OCI-LY1 (cell line): ENCODE data around the gene CDH23.

Experiments
- H2AFZ ChIP-seq: fragments of 200-600 bp; sonication (generic), shearing (Covaris generic); 2 replicates; pipeline ENCODE4 v1.6.0; 2014; ENCODE audit warnings: antibody characterized with exemption, mild to moderate bottlenecking, low read length
- H3F3A ChIP-seq: fragments of 200-600 bp; sonication (generic), shearing (Covaris generic); 2 replicates; pipeline ENCODE4 v1.6.0; 2014; ENCODE audit warnings: mild to moderate bottlenecking, antibody characterized with exemption, low read length, moderate library complexity; ENCODE audit not compliant: insufficient read depth
- H3K27ac ChIP-seq: fragments of 200-600 bp; sonication (generic); 2 replicates; pipeline ENCODE4 v1.5.1; 2014; ENCODE audit warnings: low read length, mixed run types, mild to moderate bottlenecking, low read depth; ENCODE audit not compliant: poor library complexity, severe bottlenecking
- H3K27me3 ChIP-seq: fragments of 200-600 bp; sonication (generic); 2 replicates; pipeline ENCODE4 v1.6.0; 2014; ENCODE audit warnings: antibody characterized with exemption, mild to moderate bottlenecking, low read length, moderate library complexity; ENCODE audit not compliant: insufficient read depth
- H3K36me3 ChIP-seq: fragments of 200-600 bp; sonication (generic); 2 replicates; pipeline ENCODE4 v1.6.1; 2014; ENCODE audit warnings: mild to moderate bottlenecking, antibody characterized with exemption, low read length, moderate library complexity, mixed read lengths; ENCODE audit not compliant: insufficient read depth
- H3K4me1 ChIP-seq: fragments of 200-600 bp; sonication (generic); 2 replicates; pipeline ENCODE4 v1.5.1; 2014; ENCODE audit warnings: mild to moderate bottlenecking, low read length, moderate library complexity; ENCODE audit not compliant: insufficient read depth, severe bottlenecking
- H3K4me2 ChIP-seq: fragments of 200-600 bp; sonication (generic), shearing (Covaris generic); 2 replicates; pipeline ENCODE4 v1.6.1; 2014; ENCODE audit warnings: low read length
- H3K4me3 ChIP-seq: fragments of 200-600 bp; sonication (generic); 2 replicates; pipeline ENCODE4 v1.5.1; 2014; ENCODE audit warnings: low read length, low read depth, mild to moderate bottlenecking, mixed read lengths; ENCODE audit not compliant: poor library complexity, severe bottlenecking
- H3K79me2 ChIP-seq: fragments of 200-600 bp; shearing (Covaris generic); 2 replicates; pipeline ENCODE4 v1.6.1; 2016; ENCODE audit warnings: mixed run types, low read length, mixed read lengths; ENCODE audit not compliant: insufficient read depth
- H3K9ac ChIP-seq: fragments of 200-600 bp; sonication (generic), shearing (Covaris generic); 2 replicates; pipeline ENCODE4 v1.6.1; 2014; ENCODE audit warnings: mild to moderate bottlenecking, low read length, mixed read lengths
- H3K9me2 ChIP-seq: fragments of 200-600 bp; sonication (generic), shearing (Covaris generic); 2 replicates; pipeline ENCODE4 v1.6.1; 2014; ENCODE audit warnings: low read depth, mild to moderate bottlenecking, low read length, mixed read lengths
- H3K9me3 ChIP-seq: fragments of 200-600 bp; shearing (Covaris generic); 2 replicates; pipeline ENCODE4 v1.6.1; 2014; ENCODE audit warnings: low read length, mixed read lengths
- H4K20me1 ChIP-seq: fragments of 200-600 bp; sonication (generic), shearing (Covaris generic); 2 replicates; pipeline ENCODE4 v1.6.0; 2016; ENCODE audit warnings: mild to moderate bottlenecking, low read length; ENCODE audit not compliant: insufficient read depth
- CTCF ChIP-seq: fragments of 200-600 bp; sonication (generic), shearing (Covaris generic); IDR thresholded peaks from 2 replicates; pipeline ENCODE4 v1.5.1; 2017; ENCODE audit warnings: mild to moderate bottlenecking, antibody characterized with exemption, low read length, moderate library complexity, mixed read lengths
- EZH2 ChIP-seq: fragments of 200-600 bp; sonication (generic), shearing (Covaris generic); IDR thresholded peaks from 2 replicates; pipeline ENCODE4 v1.8.0; 2017; ENCODE audit warnings: borderline replicate concordance, mixed run types, mild to moderate bottlenecking, antibody characterized with exemption, low read length, moderate library complexity, mixed read lengths

Gene CDH23

DNA sequence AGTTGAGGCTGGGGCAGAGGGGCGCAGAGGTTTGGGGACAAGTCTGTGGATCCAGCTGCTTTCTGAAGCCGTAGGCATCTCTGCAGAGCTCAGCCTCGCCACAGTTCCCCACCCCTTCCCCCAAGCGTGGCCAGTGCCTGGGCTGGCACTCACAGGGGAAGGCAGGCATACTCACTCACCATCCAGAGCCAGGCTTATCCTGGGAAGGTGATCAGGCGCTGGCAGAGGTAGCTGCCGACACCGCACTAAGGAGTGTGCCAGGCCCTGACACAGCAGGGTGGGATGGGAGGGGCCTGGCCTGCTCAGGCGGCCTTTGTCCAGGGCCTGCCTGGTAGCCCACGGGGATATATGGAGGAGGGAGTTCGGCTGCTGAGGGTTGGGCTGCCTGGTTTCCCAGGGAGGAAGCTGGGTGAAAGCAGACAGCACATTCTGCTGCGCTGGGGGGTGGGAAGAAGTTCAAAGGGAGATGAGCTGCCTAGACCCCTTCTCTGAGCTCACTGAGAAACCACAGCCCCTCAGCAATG is 360.7 kb downstream of the CDH23 start:
- H3K9me3 ChIP-seq = no peaks in the 10 kb centered on the region
- H3K4me2 ChIP-seq = no peak overlapping the region
- no peaks in the 10 kb centered on the region for H3F3A ChIP-seq
- H3K27ac ChIP-seq = no peak overlapping the region
- TF ChIP-seq EZH2 = no peak
- no peak for TF ChIP-seq CTCF
- no peak overlapping the region for H2AFZ ChIP-seq
- no peak overlapping the region for H3K9ac ChIP-seq
- H3K79me2 ChIP-seq = no peaks in the 10 kb centered on the region
- no peaks in the 10 kb centered on the region for H3K4me1 ChIP-seq
- no peaks in the 10 kb centered on the region for H3K9me2 ChIP-seq
- no peaks in the 10 kb centered on the region for H4K20me1 ChIP-seq
- H3K27me3 ChIP-seq = peaks cover 12% of the 10 kb centered on the region
- no peak overlapping the region for H3K4me3 ChIP-seq
- no peaks in the 10 kb centered on the region for H3K36me3 ChIP-seq

DNA sequence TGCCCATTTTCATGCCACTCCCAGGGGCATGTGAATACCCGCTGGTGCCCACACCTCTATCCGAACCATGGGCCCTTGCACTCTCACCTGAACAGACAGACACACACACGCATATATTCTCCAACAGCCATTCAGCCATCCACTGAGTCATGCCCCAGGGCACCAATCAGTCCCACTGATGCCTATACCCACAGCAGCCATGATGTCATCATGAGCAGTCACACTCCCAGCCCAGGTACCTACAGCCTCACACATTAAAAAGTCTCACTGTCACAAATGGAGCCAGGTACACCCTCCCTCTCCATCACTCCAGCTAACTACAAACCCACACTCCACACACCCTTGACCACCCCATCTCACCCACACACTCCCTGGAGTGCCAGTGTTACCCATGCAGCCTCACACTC is 364.4 kb downstream of the CDH23 start:
- Histone ChIP-seq H3K9me3 (no peaks in the 10 kb centered on the region), H3K4me2 (no peak overlapping the region), H3K79me2 (no peaks in the 10 kb centered on the region), H3K4me3 (no peak overlapping the region), H3K27ac (no peak overlapping the region), H3K4me1 (no peaks in the 10 kb centered on the region), H3K9ac (no peak overlapping the region), H3K36me3 (no peaks in the 10 kb centered on the region), H3F3A (no peaks in the 10 kb centered on the region), H4K20me1 (no peaks in the 10 kb centered on the region), H3K9me2 (no peaks in the 10 kb centered on the region), H3K27me3 (0 out of 2 replicates have a peak, but pooled peaks cover 3% of the 10 kb centered on the region), H2AFZ (no peak overlapping the region)
- TF ChIP-seq CTCF = no peak

DNA sequence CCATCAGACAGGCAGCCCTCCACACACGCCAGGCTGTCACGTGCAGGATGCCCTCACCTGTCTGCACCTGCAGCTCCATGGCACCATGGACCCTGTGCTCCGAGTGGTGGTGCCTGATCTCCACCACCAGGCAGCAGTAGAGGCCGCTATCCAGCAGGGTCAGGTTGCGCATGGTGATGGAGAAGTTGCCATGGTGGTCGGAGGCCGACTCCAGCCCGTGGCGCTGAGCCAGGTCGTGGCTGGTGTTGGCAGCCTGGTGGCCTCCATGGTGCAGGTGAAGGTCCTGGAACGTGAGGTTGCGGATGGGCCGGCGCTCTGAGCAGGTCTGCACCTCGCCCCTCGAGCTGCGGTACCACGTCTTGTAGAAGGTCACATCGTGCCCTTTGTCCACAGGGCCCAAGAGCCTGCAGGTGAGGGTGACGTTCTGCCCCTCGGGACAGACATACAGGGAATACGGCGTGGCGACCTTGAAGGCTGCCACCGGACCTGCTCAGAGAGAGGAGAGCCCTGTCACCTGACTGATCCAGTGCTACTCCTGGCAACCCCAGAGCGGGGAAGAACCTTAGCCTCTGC is 364.9 kb downstream of the CDH23 start:
- no peaks in the 10 kb centered on the region for H3K4me1 ChIP-seq
- 0 out of 2 replicates have a peak, but pooled peaks cover 3% of the 10 kb centered on the region for H3K27me3 ChIP-seq
- H3K4me2 ChIP-seq = no peak overlapping the region
- no peak overlapping the region for H3K27ac ChIP-seq
- H3K4me3 ChIP-seq = no peak overlapping the region
- no peaks in the 10 kb centered on the region for H3K9me3 ChIP-seq
- no peaks in the 10 kb centered on the region for H3F3A ChIP-seq
- H3K9ac ChIP-seq = no peak overlapping the region
- H2AFZ ChIP-seq = no peak overlapping the region
- no peak for TF ChIP-seq EZH2
- peak; percentile 46; the same call in 1 of the 2 replicates for TF ChIP-seq CTCF
- no peaks in the 10 kb centered on the region for H3K36me3 ChIP-seq
- no peaks in the 10 kb centered on the region for H3K79me2 ChIP-seq
- no peaks in the 10 kb centered on the region for H3K9me2 ChIP-seq
- H4K20me1 ChIP-seq = no peaks in the 10 kb centered on the region
